Measurements from ENCODE around the gene ROR2.

The ROR2 gene

DNA sequence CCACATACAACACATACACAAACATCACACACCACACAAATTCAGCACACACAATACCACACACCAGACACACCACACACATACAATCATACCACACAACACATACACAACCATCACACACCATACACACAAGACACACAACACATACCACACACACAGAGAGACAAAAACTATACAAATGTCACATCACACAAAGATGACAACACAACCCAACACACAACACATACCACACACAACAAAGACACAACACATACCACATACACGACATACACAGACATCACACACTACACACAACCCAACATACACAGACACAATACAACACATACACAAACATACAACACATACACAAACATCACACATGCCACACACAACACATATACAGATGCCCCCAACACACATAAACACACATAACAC, 44.8 kb downstream of the ROR2 start:
- Mint-ChIP-seq H3K9me3 (no peaks in the 10 kb centered on the region), H3K4me3 (no peak overlapping the region), H3K4me1 (ENCODE audit: low read depth) (peaks cover 40% of the 10 kb centered on the region), H3K27ac (no peak overlapping the region), H3K27me3 (ENCODE audit: low read depth) (no peaks in the 10 kb centered on the region), H3K36me3 (ENCODE audit: low read depth) (no peaks in the 10 kb centered on the region)

DNA sequence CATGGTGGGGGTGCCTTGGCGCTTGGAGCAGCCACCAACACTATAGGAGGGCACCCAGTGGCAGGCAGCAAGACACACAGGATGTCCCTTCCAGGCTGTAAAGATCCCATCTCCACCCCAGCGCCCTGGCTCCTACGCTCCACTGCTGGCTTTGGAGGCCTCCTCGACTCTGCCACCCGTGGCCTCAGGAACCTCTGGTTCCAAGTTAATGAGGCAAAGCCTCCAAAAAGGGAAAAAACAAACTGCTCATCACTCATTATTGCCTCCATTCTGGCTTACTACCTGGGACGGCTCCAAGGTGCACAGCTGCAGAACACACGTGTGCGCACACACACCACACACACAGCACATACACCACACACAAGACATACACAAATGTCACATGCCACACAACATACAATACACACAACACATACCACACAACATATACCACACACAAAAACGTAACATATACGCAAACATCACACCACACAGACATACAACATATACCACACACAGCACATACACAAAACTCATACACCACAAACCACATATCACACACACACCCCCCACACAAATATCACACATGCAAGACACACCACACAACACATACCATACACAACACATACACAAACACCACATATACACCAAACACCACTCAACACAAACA, 45.3 kb downstream of the ROR2 start:
- no peaks in the 10 kb centered on the region for H3K36me3 Mint-ChIP-seq (ENCODE audit: low read depth)
- H3K27me3 Mint-ChIP-seq (ENCODE audit: low read depth): no peaks in the 10 kb centered on the region
- no peaks in the 10 kb centered on the region for H3K9me3 Mint-ChIP-seq
- H3K4me3 Mint-ChIP-seq: no peak overlapping the region
- peaks cover 40% of the 10 kb centered on the region for H3K4me1 Mint-ChIP-seq (ENCODE audit: low read depth)
- no peak overlapping the region for H3K27ac Mint-ChIP-seq

DNA sequence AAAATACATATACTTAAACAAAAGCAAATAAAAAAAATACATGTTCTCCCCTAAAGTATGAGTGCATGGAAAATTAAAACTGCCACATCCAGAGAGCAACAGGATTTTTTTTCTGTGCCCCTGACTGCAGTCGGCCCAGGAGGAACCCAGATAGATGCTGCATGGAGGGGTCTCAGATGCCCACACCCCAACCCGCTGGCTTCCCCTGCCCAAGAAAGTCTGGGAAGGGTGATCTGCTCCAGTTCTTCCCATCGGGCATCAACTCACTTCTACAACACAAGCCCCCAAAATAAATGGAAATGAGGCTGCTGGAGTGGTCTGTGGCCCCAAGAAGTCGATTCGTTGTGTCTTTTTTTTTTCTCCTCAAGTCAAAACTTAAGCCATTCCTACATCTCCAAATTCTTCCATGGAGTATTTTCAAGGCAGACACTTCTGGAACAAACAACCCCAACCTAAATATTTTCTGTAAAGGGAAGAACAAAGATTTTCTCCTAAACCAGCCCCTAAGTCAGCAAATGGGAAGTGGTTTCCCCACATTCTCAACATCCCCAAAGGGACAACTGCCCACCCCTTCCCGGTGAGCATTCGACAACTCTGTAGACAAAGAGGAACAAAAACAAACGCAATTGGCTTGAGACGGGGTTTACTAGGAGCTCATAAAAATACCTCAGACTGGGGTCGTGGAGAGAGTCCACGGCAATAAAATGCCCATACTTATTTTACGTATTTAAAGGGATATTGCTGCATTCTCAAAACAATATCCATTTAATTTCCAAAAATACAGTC, 46.7 kb downstream of the ROR2 start:
- Mint-ChIP-seq H3K36me3 (ENCODE audit: low read depth) (no peaks in the 10 kb centered on the region), H3K27ac (no peak overlapping the region), H3K4me1 (ENCODE audit: low read depth) (peaks cover 34% of the 10 kb centered on the region), H3K27me3 (ENCODE audit: low read depth) (no peaks in the 10 kb centered on the region), H3K9me3 (no peaks in the 10 kb centered on the region), H3K4me3 (no peak overlapping the region)

DNA sequence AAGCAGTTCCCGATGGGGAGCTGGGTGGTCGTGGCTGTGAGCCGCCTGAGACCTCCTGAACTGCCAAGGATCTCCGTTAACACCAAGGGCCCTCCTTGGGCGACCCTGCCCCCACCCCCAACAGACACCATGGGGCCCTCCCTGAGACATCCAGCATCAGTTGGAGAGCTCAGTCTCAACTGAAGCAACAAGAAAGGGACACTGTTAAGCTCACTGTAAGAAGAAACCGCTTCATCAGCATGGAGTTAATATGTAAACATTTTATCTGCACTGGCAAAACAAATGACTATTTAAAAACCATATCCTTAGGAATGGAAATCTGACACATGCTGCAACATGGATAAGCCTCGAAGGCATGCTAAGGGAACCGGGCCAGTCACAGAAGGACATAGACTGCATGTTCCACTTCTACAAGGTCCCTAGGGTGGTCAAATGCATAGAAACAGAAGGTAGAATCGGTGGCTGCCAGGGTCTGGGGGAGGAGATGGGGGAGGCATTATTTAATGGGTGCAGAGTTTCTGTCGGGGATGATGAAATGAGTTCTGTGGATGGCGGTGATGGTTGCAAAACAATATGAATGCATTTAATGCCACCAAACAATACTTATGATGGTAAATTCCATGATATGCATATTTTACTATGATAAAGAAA, 47.4 kb downstream of the ROR2 start:
- no peak overlapping the region for H3K4me3 Mint-ChIP-seq
- no peaks in the 10 kb centered on the region for H3K36me3 Mint-ChIP-seq (ENCODE audit: low read depth)
- no peaks in the 10 kb centered on the region for H3K9me3 Mint-ChIP-seq
- peaks cover 27% of the 10 kb centered on the region for H3K4me1 Mint-ChIP-seq (ENCODE audit: low read depth)
- no peaks in the 10 kb centered on the region for H3K27me3 Mint-ChIP-seq (ENCODE audit: low read depth)
- no peak overlapping the region for H3K27ac Mint-ChIP-seq

DNA sequence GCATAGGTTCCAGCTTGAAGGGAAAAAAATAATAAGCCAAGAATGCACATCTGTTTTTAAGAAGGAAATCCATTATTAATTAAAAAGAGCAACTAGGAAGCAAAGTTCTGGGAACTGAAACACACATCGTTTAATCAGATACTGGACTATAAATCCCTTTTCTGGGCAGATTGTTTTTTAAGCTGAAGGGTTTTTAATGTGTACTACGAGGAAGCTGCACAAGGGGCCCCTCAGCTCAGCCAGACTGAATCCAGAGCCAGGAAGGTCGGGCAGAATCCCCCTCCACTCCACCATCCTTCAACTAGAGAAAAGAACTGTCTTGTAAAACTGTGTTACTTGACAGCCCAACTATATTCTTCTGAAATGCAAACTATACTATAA, 49.2 kb downstream of the ROR2 start:
- Mint-ChIP-seq H3K4me3 (no peak overlapping the region), H3K27me3 (ENCODE audit: low read depth) (peaks cover 13% of the 10 kb centered on the region), H3K9me3 (no peaks in the 10 kb centered on the region), H3K27ac (no peak overlapping the region), H3K36me3 (ENCODE audit: low read depth) (no peaks in the 10 kb centered on the region), H3K4me1 (ENCODE audit: low read depth) (peaks cover 15% of the 10 kb centered on the region)

DNA sequence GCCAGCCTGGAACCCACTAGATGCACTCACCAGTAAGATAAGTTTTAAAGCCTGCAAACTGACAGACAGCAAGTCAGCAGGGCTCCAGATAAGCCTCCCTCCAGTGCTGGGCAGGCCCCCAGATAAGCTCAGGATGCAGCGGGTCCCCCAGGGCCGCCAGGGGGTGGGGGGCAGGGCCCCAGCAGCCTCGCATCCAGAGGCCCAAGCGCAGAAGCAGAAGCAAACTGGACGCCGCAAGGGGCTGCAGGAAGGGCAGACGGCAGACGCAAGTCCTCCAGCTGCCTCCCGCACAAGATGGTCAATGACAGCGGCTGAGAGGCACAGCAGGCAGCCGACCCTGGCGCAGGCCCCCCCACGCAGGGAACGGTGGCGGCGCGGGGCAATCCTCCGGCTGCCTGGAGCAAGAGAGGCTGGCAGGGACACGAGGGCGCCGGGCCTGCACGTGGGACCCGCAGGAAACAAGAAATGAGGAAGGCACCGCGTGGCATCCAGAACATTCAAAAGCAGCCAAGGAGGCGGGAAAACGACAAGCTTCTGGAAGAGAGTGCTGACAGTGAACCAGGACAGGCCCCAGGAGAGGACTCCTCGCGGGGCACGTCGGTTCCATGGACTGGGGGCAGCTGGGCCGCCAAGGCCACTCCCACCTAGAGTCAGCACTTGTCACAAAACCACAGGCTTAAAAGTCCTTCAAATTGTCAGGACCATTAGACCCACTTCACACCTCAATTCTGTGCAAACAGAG, 49.8 kb downstream of the ROR2 start:
- H3K27me3 Mint-ChIP-seq (ENCODE audit: low read depth): peaks cover 16% of the 10 kb centered on the region
- no peak overlapping the region for H3K4me3 Mint-ChIP-seq
- H3K36me3 Mint-ChIP-seq (ENCODE audit: low read depth): no peaks in the 10 kb centered on the region

DNA sequence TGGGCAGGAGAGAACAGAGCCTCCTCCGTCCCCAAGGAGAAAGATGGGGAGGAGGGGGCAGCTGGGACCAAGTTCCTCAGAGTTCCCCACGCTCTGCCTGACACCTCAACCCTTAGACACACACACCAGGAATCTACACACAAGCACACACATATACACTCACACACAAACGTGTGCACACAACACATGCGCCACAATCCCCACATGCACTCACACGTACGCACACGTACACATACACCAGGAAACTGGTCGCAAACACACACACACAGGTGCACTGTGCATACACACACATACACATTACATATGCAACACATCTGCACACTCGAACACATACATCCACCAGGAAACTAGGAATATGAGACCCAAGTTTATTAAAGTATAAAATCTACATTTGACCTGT, 50.4 kb downstream of the ROR2 start:
- H3K36me3 Mint-ChIP-seq (ENCODE audit: low read depth): no peaks in the 10 kb centered on the region

More for the DNA sequence above, 49.8 kb downstream of the ROR2 start:
- no peak overlapping the region for H3K27ac Mint-ChIP-seq
- peaks cover 15% of the 10 kb centered on the region for H3K4me1 Mint-ChIP-seq (ENCODE audit: low read depth)
- H3K9me3 Mint-ChIP-seq: no peaks in the 10 kb centered on the region

DNA sequence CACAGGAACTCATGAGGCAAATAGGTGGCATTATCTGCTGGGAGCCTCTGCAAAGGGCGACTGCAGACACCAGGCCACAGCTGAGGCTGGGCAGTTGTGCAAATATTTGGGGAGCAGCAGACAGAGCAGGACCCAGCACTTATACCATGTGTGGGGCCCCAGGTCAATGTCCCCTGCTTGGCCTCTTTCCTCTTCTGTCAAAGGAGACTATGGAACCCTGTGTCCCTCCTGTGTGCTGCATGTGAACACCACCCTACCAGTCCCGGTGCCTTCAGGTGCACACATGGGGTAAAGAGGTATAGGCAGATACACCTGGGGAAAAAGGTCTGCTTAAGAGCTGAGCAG, 50.8 kb downstream of the ROR2 start:
- Mint-ChIP-seq H3K27ac (no peak overlapping the region), H3K27me3 (ENCODE audit: low read depth) (peaks cover 22% of the 10 kb centered on the region), H3K9me3 (no peaks in the 10 kb centered on the region), H3K4me3 (no peak overlapping the region), H3K36me3 (ENCODE audit: low read depth) (no peaks in the 10 kb centered on the region), H3K4me1 (ENCODE audit: low read depth) (peaks cover 15% of the 10 kb centered on the region)

More for the DNA sequence above, 50.4 kb downstream of the ROR2 start:
- Mint-ChIP-seq H3K27ac (no peak overlapping the region), H3K4me3 (no peak overlapping the region), H3K9me3 (no peaks in the 10 kb centered on the region), H3K4me1 (ENCODE audit: low read depth) (peaks cover 15% of the 10 kb centered on the region), H3K27me3 (ENCODE audit: low read depth) (peaks cover 21% of the 10 kb centered on the region)

DNA sequence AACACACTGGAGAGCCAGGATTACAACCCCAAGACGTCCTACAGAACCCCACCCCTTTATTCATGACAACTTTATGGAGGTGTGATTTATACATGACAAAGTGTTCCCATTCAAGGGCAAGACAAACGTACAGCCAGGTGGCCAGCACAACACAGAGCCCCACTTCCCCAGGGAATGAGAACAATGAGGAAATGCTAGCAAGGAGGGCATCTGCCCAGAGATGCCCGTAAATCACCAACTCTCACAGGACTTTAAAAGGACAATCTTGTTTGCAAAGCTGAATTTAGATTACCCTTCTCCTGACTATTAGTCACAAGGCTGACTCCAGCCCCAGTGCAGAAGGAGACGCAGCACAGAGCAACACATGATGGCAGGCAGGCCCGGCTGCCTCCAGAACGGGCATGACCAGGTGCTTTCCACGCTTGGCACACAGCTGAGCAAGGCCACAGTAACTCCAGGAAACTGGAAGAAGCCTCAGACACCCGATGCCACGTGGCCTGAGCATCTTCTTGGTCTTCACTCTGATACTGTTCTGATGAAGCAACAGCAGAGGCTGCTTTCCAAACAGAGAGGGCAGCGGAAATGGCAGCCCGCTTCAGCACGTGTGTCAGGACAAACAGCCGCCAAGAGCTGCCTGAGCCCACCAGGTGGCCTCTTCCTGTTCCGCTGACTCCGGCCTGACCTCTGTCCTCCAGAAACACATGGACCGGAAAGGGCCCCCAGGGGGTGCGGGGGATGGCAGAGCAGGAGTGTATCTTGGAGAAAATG, 51.4 kb downstream of the ROR2 start:
- Mint-ChIP-seq H3K4me1 (ENCODE audit: low read depth) (peaks cover 15% of the 10 kb centered on the region), H3K4me3 (no peak overlapping the region), H3K9me3 (no peaks in the 10 kb centered on the region), H3K27me3 (ENCODE audit: low read depth) (peaks cover 27% of the 10 kb centered on the region), H3K27ac (no peak overlapping the region), H3K36me3 (ENCODE audit: low read depth) (no peaks in the 10 kb centered on the region)

DNA sequence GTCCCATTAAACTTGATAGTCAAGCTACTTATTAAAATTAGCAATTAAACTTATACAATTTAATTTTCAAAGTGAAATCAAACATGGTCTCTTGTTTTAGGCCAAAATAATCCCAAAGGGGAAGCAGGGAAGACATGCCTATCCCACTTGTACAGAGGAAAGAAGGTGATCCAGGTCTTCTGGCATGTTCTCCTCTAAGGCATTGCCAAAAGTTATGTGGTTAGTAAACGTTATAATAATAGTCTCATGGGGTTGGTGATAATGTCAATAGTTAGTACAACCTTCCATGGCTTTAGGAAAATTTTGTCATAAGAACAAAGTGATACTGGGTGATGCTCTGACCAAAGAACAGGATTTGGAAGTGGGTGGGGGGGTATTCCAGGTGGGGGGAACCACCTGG, 52.8 kb downstream of the ROR2 start:
- Mint-ChIP-seq H3K27me3 (ENCODE audit: low read depth) (peaks cover 31% of the 10 kb centered on the region), H3K36me3 (ENCODE audit: low read depth) (no peaks in the 10 kb centered on the region), H3K4me1 (ENCODE audit: low read depth) (peaks cover 4% of the 10 kb centered on the region), H3K27ac (no peak overlapping the region), H3K9me3 (no peaks in the 10 kb centered on the region), H3K4me3 (no peak overlapping the region)

DNA sequence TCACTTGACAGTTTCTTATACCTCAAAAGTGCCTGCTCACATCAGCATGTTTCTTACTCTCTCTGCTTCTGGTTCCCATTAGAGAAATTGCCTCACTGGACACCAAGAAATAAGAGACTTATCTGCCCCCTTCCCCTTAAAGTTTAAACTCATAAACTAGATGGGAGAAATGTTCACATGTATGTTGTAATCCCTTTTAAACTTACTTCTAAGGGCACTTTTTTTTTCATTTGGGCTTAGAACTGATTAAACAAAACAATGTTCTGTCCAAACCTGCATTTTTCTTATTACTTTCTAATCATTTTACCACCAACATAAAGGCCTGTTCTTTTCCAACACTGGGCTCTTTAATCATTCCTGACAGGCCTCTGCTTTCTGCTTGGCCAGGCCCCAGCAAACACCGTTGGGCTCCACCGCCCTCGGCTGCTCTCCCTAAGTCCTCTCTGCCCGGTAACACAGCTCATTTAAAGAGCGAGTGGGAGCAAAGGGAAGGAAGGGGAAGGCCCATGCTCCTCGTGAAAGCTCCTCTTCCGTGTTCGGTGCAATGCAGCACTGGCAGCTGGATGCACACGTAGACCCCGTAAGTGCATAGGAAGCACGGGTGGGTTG, 53.4 kb downstream of the ROR2 start:
- no peaks in the 10 kb centered on the region for H3K36me3 Mint-ChIP-seq (ENCODE audit: low read depth)
- no peaks in the 10 kb centered on the region for H3K9me3 Mint-ChIP-seq
- H3K4me1 Mint-ChIP-seq (ENCODE audit: low read depth): peaks cover 4% of the 10 kb centered on the region
- peaks cover 31% of the 10 kb centered on the region for H3K27me3 Mint-ChIP-seq (ENCODE audit: low read depth)
- no peak overlapping the region for H3K27ac Mint-ChIP-seq
- no peak overlapping the region for H3K4me3 Mint-ChIP-seq

DNA sequence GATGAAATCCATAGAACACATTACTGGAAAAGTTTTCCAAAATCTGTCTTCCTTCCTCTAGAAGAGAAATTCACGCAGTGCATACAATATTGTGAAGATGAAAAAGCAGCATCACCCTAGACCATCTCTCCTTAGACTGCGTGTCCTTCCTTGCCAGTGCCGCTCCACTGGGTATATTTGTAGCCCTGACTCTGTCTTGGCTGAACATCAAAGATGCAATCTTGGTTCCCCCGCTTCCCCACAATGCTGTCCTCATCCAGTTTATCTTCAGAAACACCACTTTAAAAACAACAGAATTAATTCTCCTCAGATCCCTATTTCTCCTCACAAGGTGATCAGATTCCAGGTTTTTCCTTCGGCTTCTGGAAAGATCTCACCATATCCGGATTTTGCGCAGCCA, 53.9 kb downstream of the ROR2 start:
- Mint-ChIP-seq H3K36me3 (ENCODE audit: low read depth) (no peaks in the 10 kb centered on the region), H3K27me3 (ENCODE audit: low read depth) (peaks cover 31% of the 10 kb centered on the region), H3K9me3 (no peaks in the 10 kb centered on the region), H3K4me3 (no peak overlapping the region), H3K27ac (no peak overlapping the region), H3K4me1 (ENCODE audit: low read depth) (peaks cover 4% of the 10 kb centered on the region)

DNA sequence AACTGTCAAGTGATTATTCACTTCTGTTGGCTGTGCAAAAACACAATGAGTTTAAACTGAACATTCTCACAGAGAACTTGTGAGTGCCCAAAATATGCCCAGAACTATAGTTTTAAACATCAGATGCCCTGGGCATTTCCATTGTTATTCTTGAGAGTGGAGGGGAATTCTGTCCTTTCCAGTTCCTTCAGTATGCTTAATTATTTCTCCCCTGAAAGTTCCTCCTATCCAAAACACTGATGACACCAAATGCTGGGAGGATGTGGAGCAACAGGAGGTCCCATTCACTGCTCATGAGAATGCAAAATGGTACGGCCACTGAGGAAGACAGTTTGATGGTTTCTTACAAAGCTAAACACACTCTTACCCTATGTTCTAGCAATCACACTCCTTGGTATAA, 55.5 kb downstream of the ROR2 start:
- H3K9me3 Mint-ChIP-seq: no peaks in the 10 kb centered on the region
- H3K27me3 Mint-ChIP-seq (ENCODE audit: low read depth): peaks cover 31% of the 10 kb centered on the region
- H3K36me3 Mint-ChIP-seq (ENCODE audit: low read depth): no peaks in the 10 kb centered on the region
- H3K4me1 Mint-ChIP-seq (ENCODE audit: low read depth): peaks cover 4% of the 10 kb centered on the region
- no peak overlapping the region for H3K27ac Mint-ChIP-seq
- no peak overlapping the region for H3K4me3 Mint-ChIP-seq

DNA sequence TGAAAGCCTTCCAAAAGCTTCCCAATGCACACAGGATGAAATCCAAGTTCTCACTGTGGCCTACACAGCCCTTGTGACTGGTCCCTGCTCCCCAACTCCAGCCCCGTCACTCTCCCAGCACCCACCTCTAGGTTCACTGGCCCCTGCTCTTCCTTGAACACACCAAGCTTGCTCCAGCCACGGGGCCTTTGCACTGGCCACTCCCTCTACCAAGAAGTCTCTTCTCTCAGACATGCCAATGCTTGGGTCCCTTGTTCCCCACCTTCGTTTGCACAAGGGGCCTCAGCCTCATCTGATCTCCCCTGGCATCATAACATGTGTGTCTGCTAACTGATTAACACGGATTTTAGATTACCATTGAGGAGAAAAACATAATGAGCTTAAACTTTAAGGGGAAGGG, 56.0 kb downstream of the ROR2 start:
- Mint-ChIP-seq H3K27ac (no peak overlapping the region), H3K4me1 (ENCODE audit: low read depth) (peaks cover 4% of the 10 kb centered on the region), H3K9me3 (no peaks in the 10 kb centered on the region), H3K27me3 (ENCODE audit: low read depth) (peaks cover 31% of the 10 kb centered on the region), H3K4me3 (no peak overlapping the region), H3K36me3 (ENCODE audit: low read depth) (no peaks in the 10 kb centered on the region)
